GM12878 (cell line): Measurements from ENCODE around the gene LRP1B.

Source experiments
- EZH2 ChIP-seq: IDR thresholded peaks from 2 replicates; pipeline ENCODE4 v1.6.1; 2012; ENCODE audit warnings: low read depth, mild to moderate bottlenecking, control low read depth, inconsistent platforms, low read length, borderline replicate concordance; ENCODE audit not compliant: control insufficient read depth
- FOS ChIP-seq: IDR thresholded peaks from 3 replicates; pipeline ENCODE4 v1.6.1; 2011; ENCODE audit warnings: borderline replicate concordance; ENCODE audit not compliant: insufficient read length; ENCODE audit errors: extremely low read depth
- MAX ChIP-seq: IDR thresholded peaks from 2 replicates; pipeline ENCODE4 v1.6.1; 2012; ENCODE audit warnings: low read depth, low read length, improper control_type of control experiment
- TF ChIP-seq, protein P1 (sequence below), 3 experiments: IDR thresholded peaks in 2 of 3; conservative IDR thresholded peaks in 1 of 3; 2 replicates each; pipeline ENCODE4 v1.5.1; 2011; ENCODE audit warnings: low read depth in 3 of 3, low read length in 3 of 3, mild to moderate bottlenecking in 3 of 3, control low read depth in 2 of 3, moderate library complexity in 2 of 3, inconsistent platforms in 1 of 3, mixed read lengths in 1 of 3; ENCODE audit not compliant: control insufficient read depth in 2 of 3, insufficient read depth in 1 of 3; ENCODE audit errors: extremely low read depth in 1 of 3
- TF ChIP-seq, protein P2 (sequence below): fragments of 450-650 bp; conservative IDR thresholded peaks from 2 replicates; pipeline ENCODE4 v1.6.1; 2017; ENCODE audit warnings: mild to moderate bottlenecking, moderate library complexity
- TF ChIP-seq, protein P3 (sequence below): IDR thresholded peaks from 2 replicates; pipeline ENCODE4 v1.6.1; 2012; ENCODE audit warnings: mild to moderate bottlenecking, low read depth, low read length

- TF ChIP-seq, protein P1, sequence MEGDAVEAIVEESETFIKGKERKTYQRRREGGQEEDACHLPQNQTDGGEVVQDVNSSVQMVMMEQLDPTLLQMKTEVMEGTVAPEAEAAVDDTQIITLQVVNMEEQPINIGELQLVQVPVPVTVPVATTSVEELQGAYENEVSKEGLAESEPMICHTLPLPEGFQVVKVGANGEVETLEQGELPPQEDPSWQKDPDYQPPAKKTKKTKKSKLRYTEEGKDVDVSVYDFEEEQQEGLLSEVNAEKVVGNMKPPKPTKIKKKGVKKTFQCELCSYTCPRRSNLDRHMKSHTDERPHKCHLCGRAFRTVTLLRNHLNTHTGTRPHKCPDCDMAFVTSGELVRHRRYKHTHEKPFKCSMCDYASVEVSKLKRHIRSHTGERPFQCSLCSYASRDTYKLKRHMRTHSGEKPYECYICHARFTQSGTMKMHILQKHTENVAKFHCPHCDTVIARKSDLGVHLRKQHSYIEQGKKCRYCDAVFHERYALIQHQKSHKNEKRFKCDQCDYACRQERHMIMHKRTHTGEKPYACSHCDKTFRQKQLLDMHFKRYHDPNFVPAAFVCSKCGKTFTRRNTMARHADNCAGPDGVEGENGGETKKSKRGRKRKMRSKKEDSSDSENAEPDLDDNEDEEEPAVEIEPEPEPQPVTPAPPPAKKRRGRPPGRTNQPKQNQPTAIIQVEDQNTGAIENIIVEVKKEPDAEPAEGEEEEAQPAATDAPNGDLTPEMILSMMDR (IDR thresholded peaks at IDR 0.05 in 2 of 3, conservative IDR thresholded peaks at IDR 0.05 in 1 of 3; ENCODE audit: control insufficient read depth in 2 of 3, extremely low read depth in 1 of 3, insufficient read depth in 1 of 3, low read depth in 3 of 3, low read length in 3 of 3): no peak
- TF ChIP-seq, protein P2, sequence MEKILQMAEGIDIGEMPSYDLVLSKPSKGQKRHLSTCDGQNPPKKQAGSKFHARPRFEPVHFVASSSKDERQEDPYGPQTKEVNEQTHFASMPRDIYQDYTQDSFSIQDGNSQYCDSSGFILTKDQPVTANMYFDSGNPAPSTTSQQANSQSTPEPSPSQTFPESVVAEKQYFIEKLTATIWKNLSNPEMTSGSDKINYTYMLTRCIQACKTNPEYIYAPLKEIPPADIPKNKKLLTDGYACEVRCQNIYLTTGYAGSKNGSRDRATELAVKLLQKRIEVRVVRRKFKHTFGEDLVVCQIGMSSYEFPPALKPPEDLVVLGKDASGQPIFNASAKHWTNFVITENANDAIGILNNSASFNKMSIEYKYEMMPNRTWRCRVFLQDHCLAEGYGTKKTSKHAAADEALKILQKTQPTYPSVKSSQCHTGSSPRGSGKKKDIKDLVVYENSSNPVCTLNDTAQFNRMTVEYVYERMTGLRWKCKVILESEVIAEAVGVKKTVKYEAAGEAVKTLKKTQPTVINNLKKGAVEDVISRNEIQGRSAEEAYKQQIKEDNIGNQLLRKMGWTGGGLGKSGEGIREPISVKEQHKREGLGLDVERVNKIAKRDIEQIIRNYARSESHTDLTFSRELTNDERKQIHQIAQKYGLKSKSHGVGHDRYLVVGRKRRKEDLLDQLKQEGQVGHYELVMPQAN: no peak
- no peak for TF ChIP-seq MAX
- no peak for TF ChIP-seq FOS
- TF ChIP-seq, protein P3, sequence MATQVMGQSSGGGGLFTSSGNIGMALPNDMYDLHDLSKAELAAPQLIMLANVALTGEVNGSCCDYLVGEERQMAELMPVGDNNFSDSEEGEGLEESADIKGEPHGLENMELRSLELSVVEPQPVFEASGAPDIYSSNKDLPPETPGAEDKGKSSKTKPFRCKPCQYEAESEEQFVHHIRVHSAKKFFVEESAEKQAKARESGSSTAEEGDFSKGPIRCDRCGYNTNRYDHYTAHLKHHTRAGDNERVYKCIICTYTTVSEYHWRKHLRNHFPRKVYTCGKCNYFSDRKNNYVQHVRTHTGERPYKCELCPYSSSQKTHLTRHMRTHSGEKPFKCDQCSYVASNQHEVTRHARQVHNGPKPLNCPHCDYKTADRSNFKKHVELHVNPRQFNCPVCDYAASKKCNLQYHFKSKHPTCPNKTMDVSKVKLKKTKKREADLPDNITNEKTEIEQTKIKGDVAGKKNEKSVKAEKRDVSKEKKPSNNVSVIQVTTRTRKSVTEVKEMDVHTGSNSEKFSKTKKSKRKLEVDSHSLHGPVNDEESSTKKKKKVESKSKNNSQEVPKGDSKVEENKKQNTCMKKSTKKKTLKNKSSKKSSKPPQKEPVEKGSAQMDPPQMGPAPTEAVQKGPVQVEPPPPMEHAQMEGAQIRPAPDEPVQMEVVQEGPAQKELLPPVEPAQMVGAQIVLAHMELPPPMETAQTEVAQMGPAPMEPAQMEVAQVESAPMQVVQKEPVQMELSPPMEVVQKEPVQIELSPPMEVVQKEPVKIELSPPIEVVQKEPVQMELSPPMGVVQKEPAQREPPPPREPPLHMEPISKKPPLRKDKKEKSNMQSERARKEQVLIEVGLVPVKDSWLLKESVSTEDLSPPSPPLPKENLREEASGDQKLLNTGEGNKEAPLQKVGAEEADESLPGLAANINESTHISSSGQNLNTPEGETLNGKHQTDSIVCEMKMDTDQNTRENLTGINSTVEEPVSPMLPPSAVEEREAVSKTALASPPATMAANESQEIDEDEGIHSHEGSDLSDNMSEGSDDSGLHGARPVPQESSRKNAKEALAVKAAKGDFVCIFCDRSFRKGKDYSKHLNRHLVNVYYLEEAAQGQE: no peak
- TF ChIP-seq EZH2: no peak
Observed at GRCh38 chr2:142065700-142066099, 65.1 kb downstream of the LRP1B start.
